ENCODE data around the gene CNTN1.

CNTN1 gene

GRCh38 chr12:41120211-41120610, 428.0 kb downstream of the CNTN1 start:
- DNase-seq (ENCODE audit: low spot score) = no peak

- DNase-seq (ENCODE audit: low spot score) = no peak
Observed at GRCh38 chr12:41121374-41121773, 429.1 kb downstream of the CNTN1 start.

Data from AG20443 (cell line).